ENCODE measurements around the gene WFDC6.
"Not testable (repeated sequence)": the region's sequence is repeated elsewhere in the genome, so short reads cannot be mapped to it uniquely, and the experiment has no call there.

Gene WFDC6

GRCh38 chr20:45539382-45539781, at the start of gene WFDC6:
Gene WFDC6, minus strand, starts transcription at chr20:45539482. Its CDS starts 75 bp downstream, at chr20:45539407.
- Histone ChIP-seq H3K27ac (ENCODE audit: low read length) (no peak within 1 kb of the TSS), H3K9ac (ENCODE audit: low read length in 2 of 2) (no peak within 1 kb of the TSS), H3K27me3 (ENCODE audit: control insufficient read depth in 1 of 2, insufficient read depth in 2 of 2, low read length in 2 of 2) (peaks cover 3 to 11% of the 10 kb centered on the region in 2 donors), H3K36me3 (ENCODE audit: control insufficient read depth in 2 of 2, insufficient read depth in 2 of 2, low read length in 2 of 2) (no peaks in the 10 kb centered on the region), H3K9me3 (ENCODE audit: control insufficient read depth in 2 of 2, low read length in 2 of 2) (no peaks in the 10 kb centered on the region), H3K4me3 (ENCODE audit: low read length in 2 of 2) (no peak within 1 kb of the TSS), H3K4me1 (ENCODE audit: control insufficient read depth, insufficient read depth, low read length) (no peaks in the 10 kb centered on the region)

DNA sequence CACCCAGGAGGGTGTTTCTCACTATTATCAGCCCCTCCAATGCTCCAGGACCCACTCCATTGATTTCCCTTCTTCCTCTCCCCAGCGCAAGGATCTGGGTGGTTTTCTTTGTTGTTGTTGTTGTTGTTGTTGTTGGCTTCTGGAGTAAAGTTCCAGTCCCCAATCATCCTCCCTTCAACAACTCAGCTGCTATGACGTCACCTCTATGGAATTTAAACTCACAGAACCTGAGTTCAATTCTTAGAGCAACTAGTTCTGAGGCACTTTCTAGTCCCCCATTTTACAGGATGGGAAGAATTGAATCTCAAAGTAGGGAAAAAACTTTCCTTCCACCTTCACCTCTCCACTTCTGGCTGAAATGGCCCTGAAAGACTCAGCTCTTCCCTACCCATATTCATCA, 49.5 kb upstream of the WFDC6 start:
- no peaks in the 10 kb centered on the region for H3K4me1 ChIP-seq (ENCODE audit: control insufficient read depth, insufficient read depth, low read length)
- H3K27ac ChIP-seq (ENCODE audit: low read length) = no peak overlapping the region
- H3K9me3 ChIP-seq (ENCODE audit: control insufficient read depth in 2 of 2, low read length in 2 of 2) = no peaks in the 10 kb centered on the region
- H3K36me3 ChIP-seq (ENCODE audit: control insufficient read depth in 2 of 2, insufficient read depth in 2 of 2, low read length in 2 of 2) = no peaks in the 10 kb centered on the region
- no peaks in the 10 kb centered on the region for H3K27me3 ChIP-seq (ENCODE audit: control insufficient read depth in 1 of 2, insufficient read depth in 2 of 2, low read length in 2 of 2)
- no peak overlapping the region for H3K4me3 ChIP-seq (ENCODE audit: low read length in 2 of 2)
- H3K9ac ChIP-seq (ENCODE audit: low read length in 2 of 2) = no peak overlapping the region

DNA sequence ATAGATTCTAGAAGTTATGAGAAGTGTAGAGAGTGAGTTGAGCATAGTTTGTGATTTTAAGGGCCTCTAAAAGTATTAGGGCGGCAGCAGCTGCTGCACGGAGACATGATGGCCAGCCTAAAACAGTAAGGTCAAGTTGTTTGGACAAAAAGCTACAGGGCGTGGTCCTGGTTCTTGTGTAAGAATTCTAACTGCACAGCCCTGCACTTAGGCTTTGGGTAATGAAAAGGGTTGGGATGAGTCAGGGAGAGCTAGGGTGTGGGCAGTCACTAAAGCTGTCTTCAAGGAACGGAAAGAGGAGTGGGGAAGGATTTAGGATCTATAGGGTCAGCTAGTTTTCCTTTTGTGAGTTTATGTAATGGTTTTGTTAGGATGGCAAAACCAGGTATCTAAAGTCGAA, 46.7 kb upstream of the WFDC6 start:
- H3K9me3 ChIP-seq (ENCODE audit: control insufficient read depth in 2 of 2, low read length in 2 of 2); H3K36me3 ChIP-seq (ENCODE audit: control insufficient read depth in 2 of 2, insufficient read depth in 2 of 2, low read length in 2 of 2); H3K4me1 ChIP-seq (ENCODE audit: control insufficient read depth, insufficient read depth, low read length); H3K9ac ChIP-seq (ENCODE audit: low read length in 2 of 2); H3K27ac ChIP-seq (ENCODE audit: low read length); H3K27me3 ChIP-seq (ENCODE audit: control insufficient read depth in 1 of 2, insufficient read depth in 2 of 2, low read length in 2 of 2); H3K4me3 ChIP-seq (ENCODE audit: low read length in 2 of 2): not testable (repeated sequence)

DNA sequence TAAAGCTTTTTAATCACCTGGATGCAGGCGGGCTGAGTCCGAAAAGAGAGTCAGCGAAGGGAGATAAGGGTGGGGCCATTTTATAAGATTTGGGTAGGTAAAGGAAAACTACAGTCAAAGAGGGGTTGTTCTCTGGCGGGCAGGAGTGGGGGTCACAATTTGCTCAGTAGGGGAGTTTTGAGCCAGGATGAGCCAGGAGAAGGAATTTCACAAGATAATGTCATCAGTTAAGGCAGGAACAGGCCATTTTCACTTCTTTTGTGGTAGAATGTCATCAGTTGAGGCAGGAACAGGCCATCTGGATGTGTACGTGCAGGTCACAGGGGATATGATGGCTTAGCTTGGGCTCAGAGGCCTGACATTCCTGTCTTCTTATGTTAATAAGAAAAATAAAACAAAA, 45.0 kb upstream of the WFDC6 start:
- not testable (repeated sequence) for H3K9ac ChIP-seq (ENCODE audit: low read length in 2 of 2); H3K4me3 ChIP-seq (ENCODE audit: low read length in 2 of 2); H3K36me3 ChIP-seq (ENCODE audit: control insufficient read depth in 2 of 2, insufficient read depth in 2 of 2, low read length in 2 of 2); H3K27ac ChIP-seq (ENCODE audit: low read length); H3K27me3 ChIP-seq (ENCODE audit: control insufficient read depth in 1 of 2, insufficient read depth in 2 of 2, low read length in 2 of 2); H3K9me3 ChIP-seq (ENCODE audit: control insufficient read depth in 2 of 2, low read length in 2 of 2); H3K4me1 ChIP-seq (ENCODE audit: control insufficient read depth, insufficient read depth, low read length)

GRCh38 chr20:45583502-45583901, 44.2 kb upstream of the WFDC6 start:
- no peak overlapping the region for H3K4me3 ChIP-seq (ENCODE audit: low read length in 2 of 2)
- H3K36me3 ChIP-seq (ENCODE audit: control insufficient read depth in 2 of 2, insufficient read depth in 2 of 2, low read length in 2 of 2) = no peaks in the 10 kb centered on the region
- no peaks in the 10 kb centered on the region for H3K9me3 ChIP-seq (ENCODE audit: control insufficient read depth in 2 of 2, low read length in 2 of 2)
- H3K9ac ChIP-seq (ENCODE audit: low read length in 2 of 2) = no peak overlapping the region
- H3K27me3 ChIP-seq (ENCODE audit: control insufficient read depth in 1 of 2, insufficient read depth in 2 of 2, low read length in 2 of 2) = peaks cover 0 to 5% of the 10 kb centered on the region in 2 donors
- no peak overlapping the region for H3K27ac ChIP-seq (ENCODE audit: low read length)
- H3K4me1 ChIP-seq (ENCODE audit: control insufficient read depth, insufficient read depth, low read length) = no peaks in the 10 kb centered on the region

- H3K27ac ChIP-seq (ENCODE audit: low read length) = no peak overlapping the region
- no peak overlapping the region for H3K4me3 ChIP-seq (ENCODE audit: low read length in 2 of 2)
These were observed 42.4 kb upstream of the WFDC6 start for GRCh38 chr20:45581702-45582101.

DNA sequence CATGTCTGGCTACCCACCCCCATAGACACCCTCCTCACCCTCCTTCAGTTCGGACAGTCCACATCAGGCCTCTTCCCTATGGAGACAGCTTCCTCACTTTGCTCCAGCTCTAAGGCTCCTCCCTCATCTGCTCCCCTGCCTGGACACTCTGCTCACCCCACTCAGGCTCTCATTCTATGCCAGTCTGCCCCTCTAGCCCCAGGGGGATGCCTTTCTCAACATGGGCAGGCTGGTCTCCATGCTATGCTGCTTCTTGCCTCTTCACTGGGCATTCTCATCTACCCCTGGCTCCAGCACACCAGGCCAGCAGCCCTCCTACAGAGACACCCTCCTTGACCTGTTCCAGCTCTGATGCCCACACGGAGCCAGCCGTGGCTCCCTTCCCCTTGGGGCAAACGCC, 39.9 kb upstream of the WFDC6 start, which contains the start of gene WFDC8:
TSS of gene WFDC8 (minus strand) at position 101 of the 400 bp plus-strand sequence. CDS start at position 64, 37 bp downstream.
- H3K9me3 ChIP-seq (ENCODE audit: control insufficient read depth in 2 of 2, low read length in 2 of 2) = no peaks in the 10 kb centered on the region
- no peak within 1 kb of the TSS for H3K27ac ChIP-seq (ENCODE audit: low read length)
- no peak within 1 kb of the TSS for H3K4me3 ChIP-seq (ENCODE audit: low read length in 2 of 2)
- no peaks in the 10 kb centered on the region for H3K4me1 ChIP-seq (ENCODE audit: control insufficient read depth, insufficient read depth, low read length)
- H3K27me3 ChIP-seq (ENCODE audit: control insufficient read depth in 1 of 2, insufficient read depth in 2 of 2, low read length in 2 of 2) = peaks cover 0 to 5% of the 10 kb centered on the region in 2 donors
- no peaks in the 10 kb centered on the region for H3K36me3 ChIP-seq (ENCODE audit: control insufficient read depth in 2 of 2, insufficient read depth in 2 of 2, low read length in 2 of 2)
- H3K9ac ChIP-seq (ENCODE audit: low read length in 2 of 2) = no peak within 1 kb of the TSS

More at GRCh38 chr20:45581702-45582101, 42.4 kb upstream of the WFDC6 start:
- Histone ChIP-seq H3K27me3 (ENCODE audit: control insufficient read depth in 1 of 2, insufficient read depth in 2 of 2, low read length in 2 of 2) (peaks cover 0 to 5% of the 10 kb centered on the region in 2 donors), H3K36me3 (ENCODE audit: control insufficient read depth in 2 of 2, insufficient read depth in 2 of 2, low read length in 2 of 2) (no peaks in the 10 kb centered on the region), H3K4me1 (ENCODE audit: control insufficient read depth, insufficient read depth, low read length) (no peaks in the 10 kb centered on the region), H3K9ac (ENCODE audit: low read length in 2 of 2) (no peak overlapping the region), H3K9me3 (ENCODE audit: control insufficient read depth in 2 of 2, low read length in 2 of 2) (no peaks in the 10 kb centered on the region)

DNA sequence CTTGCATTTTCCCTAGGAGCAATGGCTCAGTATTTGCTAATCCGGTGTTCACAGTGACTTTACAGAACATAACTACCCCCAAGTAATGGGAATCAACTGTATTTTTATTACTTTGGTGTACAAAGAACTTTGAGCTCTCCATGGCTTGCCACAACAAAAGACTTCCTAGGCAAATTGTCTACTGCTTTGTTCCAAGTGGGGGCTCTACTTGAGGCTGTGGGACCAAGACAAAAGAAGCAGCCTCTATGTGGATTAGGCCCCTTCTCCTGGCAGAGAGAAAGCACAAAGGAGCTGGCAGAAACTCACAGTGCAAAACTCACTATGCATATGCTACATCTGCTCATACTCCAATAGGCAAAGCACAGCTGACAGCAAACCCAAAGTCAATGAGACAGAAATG, 38.9 kb upstream of the WFDC6 start:
- Histone ChIP-seq H3K27ac (ENCODE audit: low read length) (no peak overlapping the region), H3K9ac (ENCODE audit: low read length in 2 of 2) (no peak overlapping the region)

DNA sequence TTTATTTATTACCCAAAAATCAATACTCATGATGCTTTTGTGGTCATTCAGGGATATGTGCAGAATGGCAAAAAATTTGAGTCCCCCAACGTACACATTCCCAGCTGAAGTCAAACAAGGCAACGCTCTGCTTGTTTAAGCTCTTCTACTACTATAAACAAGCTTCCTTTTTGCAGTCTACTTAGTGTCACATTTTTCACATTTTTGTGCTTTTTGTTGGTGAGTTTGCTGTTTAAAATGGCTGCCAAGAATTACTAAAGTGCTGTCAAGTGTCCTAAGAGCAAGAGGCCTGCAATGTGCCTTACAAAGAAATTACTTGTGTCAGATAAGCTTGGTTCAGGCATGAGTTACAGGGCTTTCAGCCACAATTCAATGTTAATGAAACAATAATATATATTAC, 37.7 kb upstream of the WFDC6 start:
- Histone ChIP-seq H3K27me3 (ENCODE audit: control insufficient read depth in 1 of 2, insufficient read depth in 2 of 2, low read length in 2 of 2) (peaks cover 0 to 2% of the 10 kb centered on the region in 2 donors), H3K36me3 (ENCODE audit: control insufficient read depth in 2 of 2, insufficient read depth in 2 of 2, low read length in 2 of 2) (no peaks in the 10 kb centered on the region), H3K27ac (ENCODE audit: low read length) (no peak overlapping the region), H3K4me3 (ENCODE audit: low read length in 2 of 2) (no peak overlapping the region), H3K4me1 (ENCODE audit: control insufficient read depth, insufficient read depth, low read length) (no peaks in the 10 kb centered on the region), H3K9me3 (ENCODE audit: control insufficient read depth in 2 of 2, low read length in 2 of 2) (no peaks in the 10 kb centered on the region), H3K9ac (ENCODE audit: low read length in 2 of 2) (no peak overlapping the region)

More for the DNA sequence above, 38.9 kb upstream of the WFDC6 start:
- Histone ChIP-seq H3K27me3 (ENCODE audit: control insufficient read depth in 1 of 2, insufficient read depth in 2 of 2, low read length in 2 of 2) (peaks cover 0 to 4% of the 10 kb centered on the region in 2 donors), H3K4me3 (ENCODE audit: low read length in 2 of 2) (no peak overlapping the region), H3K9me3 (ENCODE audit: control insufficient read depth in 2 of 2, low read length in 2 of 2) (no peaks in the 10 kb centered on the region), H3K4me1 (ENCODE audit: control insufficient read depth, insufficient read depth, low read length) (no peaks in the 10 kb centered on the region), H3K36me3 (ENCODE audit: control insufficient read depth in 2 of 2, insufficient read depth in 2 of 2, low read length in 2 of 2) (no peaks in the 10 kb centered on the region)

DNA sequence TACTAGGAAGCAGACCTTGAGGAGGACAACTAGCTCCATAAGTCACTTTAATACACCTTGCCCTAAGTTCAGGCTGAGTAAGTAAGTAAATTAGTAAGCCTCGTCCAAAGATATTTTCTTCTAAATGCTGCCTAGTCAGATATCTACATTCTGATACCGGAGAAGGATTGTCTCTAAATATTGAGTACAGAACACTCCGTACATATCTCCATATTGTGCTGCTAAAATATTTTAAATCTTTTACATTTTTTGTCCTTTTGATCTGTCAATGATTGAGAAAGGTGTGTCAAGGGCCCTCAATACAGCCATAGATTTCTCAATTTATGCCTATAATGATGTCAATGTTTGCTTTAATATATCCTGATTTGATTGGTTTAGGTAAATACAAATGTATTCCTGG, 36.6 kb upstream of the WFDC6 start:
- Histone ChIP-seq H3K36me3 (ENCODE audit: control insufficient read depth in 2 of 2, insufficient read depth in 2 of 2, low read length in 2 of 2) (no peaks in the 10 kb centered on the region), H3K4me1 (ENCODE audit: control insufficient read depth, insufficient read depth, low read length) (no peaks in the 10 kb centered on the region), H3K27ac (ENCODE audit: low read length) (no peak overlapping the region), H3K27me3 (ENCODE audit: control insufficient read depth in 1 of 2, insufficient read depth in 2 of 2, low read length in 2 of 2) (peaks cover 0 to 2% of the 10 kb centered on the region in 2 donors), H3K9me3 (ENCODE audit: control insufficient read depth in 2 of 2, low read length in 2 of 2) (no peaks in the 10 kb centered on the region), H3K4me3 (ENCODE audit: low read length in 2 of 2) (no peak overlapping the region), H3K9ac (ENCODE audit: low read length in 2 of 2) (no peak overlapping the region)

GRCh38 chr20:45569650-45570049, 30.4 kb upstream of the WFDC6 start:
- not testable (repeated sequence) for H3K27ac ChIP-seq (ENCODE audit: low read length); H3K9ac ChIP-seq (ENCODE audit: low read length in 2 of 2); H3K36me3 ChIP-seq (ENCODE audit: control insufficient read depth in 2 of 2, insufficient read depth in 2 of 2, low read length in 2 of 2); H3K9me3 ChIP-seq (ENCODE audit: control insufficient read depth in 2 of 2, low read length in 2 of 2); H3K4me3 ChIP-seq (ENCODE audit: low read length in 2 of 2); H3K27me3 ChIP-seq (ENCODE audit: control insufficient read depth in 1 of 2, insufficient read depth in 2 of 2, low read length in 2 of 2); H3K4me1 ChIP-seq (ENCODE audit: control insufficient read depth, insufficient read depth, low read length)

Data from stomach smooth muscle (tissue), 2 donors.